HepG2 (cell line): ENCODE results near the gene DTYMK. TPM values are rescaled to one million over a fixed set of nuclear protein-coding genes. Genes with fewer than 3 reads are reported as not detected.

Source experiments
- CENPX ChIP-seq: sonication (generic); formaldehyde crosslinking; IDR thresholded peaks from 2 replicates; pipeline ENCODE4 v1.9.0; 2021; ENCODE audit warnings: mild to moderate bottlenecking, missing genetic modification reagents, moderate library complexity
- CHD2 ChIP-seq: IDR thresholded peaks from 2 replicates; pipeline ENCODE4 v1.6.1; 2011; ENCODE audit warnings: low read depth, low read length, improper control_type of control experiment
- DNMT3B ChIP-seq: conservative IDR thresholded peaks from 2 replicates; pipeline ENCODE4 v1.6.1; 2016; ENCODE audit warnings: missing biosample characterization, control low read depth
- E2F2 ChIP-seq: sonication (generic); formaldehyde crosslinking; IDR thresholded peaks from 2 replicates; pipeline ENCODE4 v1.4.0; 2020; ENCODE audit warnings: missing genetic modification reagents, borderline replicate concordance
- FOXO4 ChIP-seq: sonication (generic); formaldehyde crosslinking; conservative IDR thresholded peaks from 2 replicates; pipeline ENCODE4 v1.8.1; 2023; ENCODE audit warnings: missing genetic modification reagents
- HNF1B ChIP-seq: sonication (generic); formaldehyde crosslinking; IDR thresholded peaks from 2 replicates; pipeline ENCODE4 v1.5.1; 2020; ENCODE audit warnings: mild to moderate bottlenecking, moderate library complexity, missing genetic modification reagents
- JUND ChIP-seq: sonication (generic); formaldehyde crosslinking; IDR thresholded peaks from 2 replicates; pipeline ENCODE4 v1.8.0; 2022; ENCODE audit warnings: mild to moderate bottlenecking, missing genetic modification reagents
- MBD4 ChIP-seq: IDR thresholded peaks from 2 replicates; pipeline ENCODE4 v1.6.1; 2012; ENCODE audit warnings: low read length, inconsistent platforms, borderline replicate concordance
- PBX3 ChIP-seq: sonication (generic); formaldehyde crosslinking; IDR thresholded peaks from 2 replicates; pipeline ENCODE4 v1.8.1; 2023; ENCODE audit warnings: missing genetic modification reagents, inconsistent platforms, borderline replicate concordance
- PRDM4 ChIP-seq: sonication (generic); formaldehyde crosslinking; IDR thresholded peaks from 2 replicates; pipeline ENCODE4 v1.9.0; 2021; ENCODE audit warnings: missing genetic modification reagents, borderline replicate concordance
- SRSF9 ChIP-seq: fragments of 200-400 bp; formaldehyde crosslinking; IDR thresholded peaks from 2 replicates; pipeline ENCODE4 v1.6.1; 2018; ENCODE audit warnings: borderline replicate concordance, mild to moderate bottlenecking, low read depth, low read length; ENCODE audit not compliant: insufficient read depth, poor library complexity, severe bottlenecking
- TBP ChIP-seq: sonication (generic); formaldehyde crosslinking; IDR thresholded peaks from 2 replicates; pipeline ENCODE4 v1.5.0; 2020; ENCODE audit warnings: missing genetic modification reagents
- ZBTB14 ChIP-seq: sonication (generic); formaldehyde crosslinking; IDR thresholded peaks from 2 replicates; pipeline ENCODE4 v1.4.0; 2020; ENCODE audit warnings: missing genetic modification reagents
- ZBTB25 ChIP-seq: IDR thresholded peaks from 2 replicates; pipeline ENCODE4 v1.6.1; 2018; ENCODE audit warnings: missing genetic modification reagents
- ZBTB42 ChIP-seq: sonication (generic); formaldehyde crosslinking; IDR thresholded peaks from 2 replicates; pipeline ENCODE4 v1.5.0; 2020; ENCODE audit warnings: mild to moderate bottlenecking, missing genetic modification reagents
- ZKSCAN1 ChIP-seq: fragments of 150-350 bp; IDR thresholded peaks from 2 replicates; pipeline ENCODE4 v1.6.1; 2014; ENCODE audit warnings: low read length
- ZNF317 ChIP-seq: sonication (generic); formaldehyde crosslinking; IDR thresholded peaks from 2 replicates; pipeline ENCODE4 v1.5.0; 2020; ENCODE audit warnings: mild to moderate bottlenecking, missing genetic modification reagents
- ZNF576 ChIP-seq: sonication (generic); formaldehyde crosslinking; IDR thresholded peaks from 2 replicates; pipeline ENCODE4 v1.4.0; 2020; ENCODE audit warnings: mild to moderate bottlenecking, missing genetic modification reagents
- ZNF766 ChIP-seq: sonication (generic); formaldehyde crosslinking; IDR thresholded peaks from 2 replicates; pipeline ENCODE4 v1.5.0; 2020; ENCODE audit warnings: missing genetic modification reagents, borderline replicate concordance
- polyA plus RNA-seq, 8 experiments: library from polyadenylated mRNA; depleted of rRNA in 3 of 8; stranded (reverse) in 7 of 8; unstranded in 1 of 8; fragments of >200 nt; fragmentation: Illumina TruSeq in 4 of 8; extraction: Trizol in 4 of 8; gene quantifications; 2 replicates each; pipeline versions ENCODE4 v1.2.1 to v1.2.3, GENCODE V29; 2011 to 2016; ENCODE audit warnings: low read depth in 4 of 8, missing spikeins in 1 of 8, mixed read lengths in 1 of 8; ENCODE audit not compliant: insufficient read depth in 1 of 8
- total RNA-seq, 5 experiments: library from RNA; depleted of rRNA; stranded (reverse); fragments of >200 nt; fragmentation: Illumina TruSeq; extraction: Trizol; gene quantifications; 2 replicates each; pipeline ENCODE4 v1.2.3, GENCODE V29; 2016; ENCODE audit warnings: low read depth in 1 of 5

Gene DTYMK
- total and polyA plus RNA-seq, 2 of the 13 experiments (the other 11 are each of a cell fraction or from before 2014, with no cell fraction given) = 57.5 to 134 TPM

GRCh38 chr2:241653210-241653750 lies 33.3 kb downstream of the DTYMK start (continued):
- TF ChIP-seq HNF1B (CRISPR knock-in tag) (peak; percentile 97), ZNF317 (CRISPR knock-in tag) (no peak), E2F2 (CRISPR knock-in tag) (no peak), ZBTB14 (CRISPR knock-in tag) (no peak), CENPX (CRISPR knock-in tag) (no peak), ZNF576 (CRISPR knock-in tag) (no peak), PRDM4 (CRISPR knock-in tag) (no peak), SRSF9 (no peak), ZKSCAN1 (no peak), DNMT3B (CRISPR knock-in tag) (no peak), TBP (CRISPR knock-in tag) (no peak), FOXO4 (CRISPR knock-in tag) (no peak), CHD2 (0 out of 2 replicates have a peak, but pooled peaks have one; percentile 29), MBD4 (no peak), PBX3 (no peak), JUND (CRISPR knock-in tag) (peak; percentile 97), ZNF766 (CRISPR knock-in tag) (no peak), ZBTB25 (CRISPR knock-in tag) (no peak), ZBTB42 (CRISPR knock-in tag) (no peak)
